GM19438 (cell line): Measurements from ENCODE around the gene FAM50B.

ENCODE experiments used
- ATAC-seq: cut with Tn5 transposase; IDR thresholded peaks from one replicate; pipeline ENCODE4 v1.9.1; 2021; ENCODE audit warnings: low read depth; ENCODE audit not compliant: unreplicated experiment

Gene FAM50B

GRCh38 chr6:3819161-3820110 is 29.7 kb upstream of the FAM50B start:
- no peak for ATAC-seq

GRCh38 chr6:3820563-3820962 is 28.6 kb upstream of the FAM50B start:
- ATAC-seq, result no peak

- ATAC-seq, result no peak
Observed at GRCh38 chr6:3822747-3823445, 26.3 kb upstream of the FAM50B start.

- ATAC-seq, result no peak
Observed at GRCh38 chr6:3823671-3824070, 25.5 kb upstream of the FAM50B start.

- no peak for ATAC-seq
Observed at GRCh38 chr6:3825331-3825831, 23.8 kb upstream of the FAM50B start.

GRCh38 chr6:3825851-3826581 is 23.2 kb upstream of the FAM50B start:
- no peak for ATAC-seq

GRCh38 chr6:3829285-3829684 is 19.9 kb upstream of the FAM50B start:
- no peak for ATAC-seq

GRCh38 chr6:3830806-3831205 is 18.4 kb upstream of the FAM50B start:
- ATAC-seq, result no peak

GRCh38 chr6:3831761-3832530 is 17.2 kb upstream of the FAM50B start:
- ATAC-seq, result no peak

GRCh38 chr6:3835055-3835731 is 14.0 kb upstream of the FAM50B start:
- no peak for ATAC-seq

- no peak for ATAC-seq
Observed at GRCh38 chr6:3835785-3836184, 13.4 kb upstream of the FAM50B start.

GRCh38 chr6:3836566-3836965 is 12.6 kb upstream of the FAM50B start:
- no peak for ATAC-seq

GRCh38 chr6:3837781-3838180 is 11.4 kb upstream of the FAM50B start:
- no peak for ATAC-seq

- no peak for ATAC-seq
Observed at GRCh38 chr6:3838992-3839867, 9.9 kb upstream of the FAM50B start.

- no peak for ATAC-seq
Observed at GRCh38 chr6:3841066-3841454, 8.1 kb upstream of the FAM50B start.

- ATAC-seq, result no peak
Observed at GRCh38 chr6:3841711-3842565, 7.2 kb upstream of the FAM50B start.

GRCh38 chr6:3843379-3844096 is 5.6 kb upstream of the FAM50B start:
- ATAC-seq, result no peak
